Thyroid gland (tissue), 4 donors: ENCODE measurements around the gene AQP5. TPM values are rescaled to one million over a fixed set of nuclear protein-coding genes. Genes with fewer than 3 reads are reported as not detected.

Experiments used
- DNase-seq, 2 donors: peaks; one replicate each; pipeline ENCODE4 v3.0.0-alpha.2; 2019
- H3K27ac ChIP-seq, 3 donors: fragments of 200-600 bp; sonication (generic); 1 replicate in 2 of 3; 2 replicates in 1 of 3; pipeline ENCODE4 v1.5.1; 2016 to 2019; ENCODE audit warnings: mild to moderate bottlenecking in 1 of 3, moderate library complexity in 1 of 3
- H3K27me3 ChIP-seq: fragments of 200-600 bp; sonication (generic); one replicate; pipeline ENCODE4 v1.5.1; 2019
- H3K36me3 ChIP-seq, 2 donors: fragments of 200-600 bp; sonication (generic); one replicate each; pipeline ENCODE4 v1.5.1; 2016 to 2019
- H3K4me1 ChIP-seq, 2 donors: fragments of 200-600 bp; sonication (generic); one replicate each; pipeline ENCODE4 v1.5.1; 2017 to 2019
- H3K4me3 ChIP-seq, 3 donors: fragments of 200-600 bp; sonication (generic); replicated peaks in 1 of 3; 1 replicate in 2 of 3; 2 replicates in 1 of 3; pipeline ENCODE4 v1.5.1; 2016; ENCODE audit warnings: mild to moderate bottlenecking in 1 of 3
- H3K9me3 ChIP-seq: fragments of 200-600 bp; sonication (generic); one replicate; pipeline ENCODE4 v1.5.1; 2017
- CTCF ChIP-seq, 6 experiments: fragments of 200-600 bp in 3 of 6; fragments of 450-650 bp in 3 of 6; sonication (generic) in 3 of 6; IDR thresholded peaks; one replicate each; pipeline ENCODE4 v1.5.1; 2016 to 2019; ENCODE audit warnings: antibody characterized with exemption in 6 of 6, mild to moderate bottlenecking in 2 of 6, inconsistent platforms in 1 of 6, moderate library complexity in 1 of 6
- POLR2A ChIP-seq, 2 donors: fragments of 450-650 bp; IDR thresholded peaks; one replicate each; pipeline ENCODE4 v1.6.1; 2017; ENCODE audit warnings: antibody characterized with exemption in 2 of 2, mild to moderate bottlenecking in 2 of 2, moderate library complexity in 1 of 2
- WGBS, 2 donors: methylation state at CpG; one replicate each; pipeline ENCODE4 v1.1.5; 2017; 5-methylcytosine and 5-hydroxymethylcytosine counted together
- intact Hi-C: fragments of 100-400 bp; cut with DNase I; formaldehyde crosslinking; loops from one replicate; pipeline ENCODE4 v1.15.1; 2023
- total RNA-seq, 4 donors: library from RNA; depleted of rRNA; stranded (reverse); fragments of >200 nt; gene quantifications; one replicate each; pipeline ENCODE4 v1.2.3, GENCODE V29; 2016

AQP5 gene
- total RNA-seq, 4 donors from 2014 or later, result 1.1 to 3.5 (median 2.0) TPM; not detected in 1

- no peak for TF ChIP-seq POLR2A (IDR thresholded peaks at IDR 0.05)
- no peak for TF ChIP-seq CTCF (IDR thresholded peaks at IDR 0.05)
- intact Hi-C loops, result no loop called here
- peak overlapping the region in 1 of 3 donors; percentile 10 for H3K27ac ChIP-seq
- no peaks in the 10 kb centered on the region for H3K27me3 ChIP-seq
- H3K4me3 ChIP-seq, result no peak overlapping the region
- no peaks in the 10 kb centered on the region for H3K9me3 ChIP-seq
- WGBS, 2 donors, result 70 to 76% methylated on average over 10 to 12 of the region's 12 CpGs
- DNase-seq, result no peak
- no peaks in the 10 kb centered on the region for H3K4me1 ChIP-seq
- no peaks in the 10 kb centered on the region for H3K36me3 ChIP-seq
Measured at GRCh38 chr12:49922349-49923034, 39.2 kb upstream of the AQP5 start.

- TF ChIP-seq POLR2A (IDR thresholded peaks at IDR 0.05) (no peak), CTCF (IDR thresholded peaks at IDR 0.05) (no peak)
- WGBS, 2 donors, result 79 to 86% methylated on average over 7 of the region's 7 CpGs
- Histone ChIP-seq H3K4me3 (no peak overlapping the region), H3K4me1 (no peaks in the 10 kb centered on the region), H3K36me3 (no peaks in the 10 kb centered on the region), H3K27ac (no peak overlapping the region), H3K9me3 (no peaks in the 10 kb centered on the region), H3K27me3 (no peaks in the 10 kb centered on the region)
- intact Hi-C loops, result no loop called here
- no peak for DNase-seq
Measured at GRCh38 chr12:49923035-49923644, 38.5 kb upstream of the AQP5 start.

- H3K4me3 ChIP-seq, result no peak overlapping the region
- no peaks in the 10 kb centered on the region for H3K9me3 ChIP-seq
- intact Hi-C loops, result no loop called here
- H3K4me1 ChIP-seq, result no peaks in the 10 kb centered on the region
- TF ChIP-seq POLR2A (IDR thresholded peaks at IDR 0.05), result no peak
- TF ChIP-seq CTCF (IDR thresholded peaks at IDR 0.05), result no peak
- H3K27me3 ChIP-seq, result no peaks in the 10 kb centered on the region
- no peak overlapping the region for H3K27ac ChIP-seq
- no peaks in the 10 kb centered on the region for H3K36me3 ChIP-seq
- 84 to 92% methylated on average over 11 to 15 of the region's 15 CpGs for WGBS, 2 donors
- no peak for DNase-seq
Measured at GRCh38 chr12:49923880-49924556, 37.7 kb upstream of the AQP5 start.

GRCh38 chr12:49924628-49925246, 36.9 kb upstream of the AQP5 start:
- DNase-seq, result no peak
- Histone ChIP-seq H3K4me3 (no peak overlapping the region), H3K27me3 (no peaks in the 10 kb centered on the region), H3K36me3 (no peaks in the 10 kb centered on the region), H3K9me3 (no peaks in the 10 kb centered on the region), H3K27ac (no peak overlapping the region), H3K4me1 (no peaks in the 10 kb centered on the region)
- intact Hi-C loops, result no loop called here
- 82 to 90% methylated on average over 7 of the region's 7 CpGs for WGBS, 2 donors
- TF ChIP-seq CTCF (IDR thresholded peaks at IDR 0.05), result no peak
- no peak for TF ChIP-seq POLR2A (IDR thresholded peaks at IDR 0.05)
